DMS 273 treated with DMSO at 0.1 percent for 48 hours (cell line): ENCODE data around the gene KLHL12.
A peak's percentile ranks its signal among the peaks of the same experiment; 100 is the strongest.

Experiments used
- DNase-seq: peaks from one replicate; lab custom pipeline; 2025; lab: John Stamatoyannopoulos, UW

KLHL12 gene

GRCh38 chr1:202926581-202927491 lies at the start of gene KLHL12:
Gene KLHL12 (minus strand): TSS chr1:202927234. CDS start chr1:202925162, 2,072 bp downstream.
- DNase-seq = peak; percentile 93

DNA sequence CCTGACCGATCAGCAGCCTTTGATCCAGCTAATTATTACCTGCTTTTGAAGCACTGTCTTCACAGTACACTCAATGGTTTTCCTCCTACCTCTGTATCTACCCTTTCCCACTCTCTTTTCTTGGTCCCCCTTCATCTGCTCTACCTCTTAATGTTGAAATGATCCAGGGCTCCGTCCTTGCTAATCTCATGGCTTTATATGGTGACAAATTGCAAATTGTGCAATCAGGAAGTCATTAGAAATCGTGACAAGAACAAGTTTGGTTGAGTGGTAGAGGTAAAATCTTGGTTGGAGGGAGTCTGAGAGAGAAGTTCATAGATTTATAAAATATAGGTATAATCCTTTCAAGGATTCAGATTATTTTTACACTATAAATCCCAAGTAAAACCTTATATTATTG lies 49.6 kb upstream of the KLHL12 start:
- DNase-seq = no peak

DNA sequence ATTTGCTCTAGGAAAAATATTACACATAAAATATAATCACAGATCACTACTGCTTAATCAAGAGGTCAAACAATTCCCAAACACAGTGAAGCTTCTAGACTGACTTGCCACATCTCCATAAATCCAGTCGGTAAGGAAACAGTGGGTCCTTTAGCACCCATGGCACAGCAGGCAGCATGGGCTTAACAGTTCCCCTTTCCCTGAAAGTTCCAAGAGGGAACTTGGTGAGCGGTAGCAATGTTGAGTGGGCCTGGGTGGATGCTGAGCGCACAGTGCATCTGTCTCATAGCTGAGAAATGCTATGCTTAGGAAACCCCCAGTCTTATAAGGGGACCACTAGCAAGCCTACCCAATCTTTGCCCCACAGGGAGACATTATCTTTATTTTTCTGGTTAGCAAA lies 47.8 kb upstream of the KLHL12 start:
- DNase-seq = no peak

DNA sequence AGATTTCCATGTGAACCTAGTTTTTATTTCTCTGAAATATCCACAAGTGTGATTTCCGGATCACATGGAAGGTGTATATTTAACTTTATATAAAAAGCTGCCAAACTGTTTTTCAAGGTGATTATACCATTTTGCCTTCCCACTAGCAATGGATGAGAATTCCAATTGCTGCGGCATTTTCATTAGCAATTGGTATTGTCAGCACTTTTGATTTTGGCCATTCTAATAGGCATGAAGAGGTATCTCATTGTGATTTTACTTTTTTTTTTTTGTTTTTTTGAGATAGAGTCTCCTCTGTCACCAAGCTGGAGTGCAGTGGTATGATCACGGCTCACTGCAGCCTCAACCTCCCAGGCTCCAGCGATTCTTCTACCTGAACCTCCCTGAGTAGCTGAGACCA lies 45.0 kb upstream of the KLHL12 start:
- no peak for DNase-seq

DNA sequence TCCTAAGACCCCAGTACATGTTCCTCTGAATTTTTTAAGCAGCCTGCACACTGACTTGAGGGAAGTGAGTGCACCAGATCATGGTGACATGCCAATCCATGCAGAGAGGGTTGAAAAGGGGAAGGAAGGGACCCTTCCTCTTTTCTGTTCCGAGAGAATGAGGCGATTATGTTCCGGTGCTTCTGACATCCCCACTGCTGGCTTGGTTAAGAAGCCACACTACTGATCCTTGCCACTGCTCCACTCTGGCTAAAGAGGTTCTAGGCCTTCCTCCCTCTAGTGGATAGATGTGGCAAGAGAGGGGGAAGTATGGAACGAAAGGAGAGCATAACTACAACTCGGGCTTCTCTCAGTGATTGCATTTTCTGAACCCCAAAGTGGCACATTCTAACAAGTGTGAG lies 41.9 kb upstream of the KLHL12 start:
- no peak for DNase-seq

GRCh38 chr1:202968351-202968750 lies 41.3 kb upstream of the KLHL12 start:
- no peak for DNase-seq

- DNase-seq = no peak
Measured at GRCh38 chr1:202967684-202968281, 40.7 kb upstream of the KLHL12 start.

GRCh38 chr1:202966006-202966898 lies 39.2 kb upstream of the KLHL12 start:
- no peak for DNase-seq

DNA sequence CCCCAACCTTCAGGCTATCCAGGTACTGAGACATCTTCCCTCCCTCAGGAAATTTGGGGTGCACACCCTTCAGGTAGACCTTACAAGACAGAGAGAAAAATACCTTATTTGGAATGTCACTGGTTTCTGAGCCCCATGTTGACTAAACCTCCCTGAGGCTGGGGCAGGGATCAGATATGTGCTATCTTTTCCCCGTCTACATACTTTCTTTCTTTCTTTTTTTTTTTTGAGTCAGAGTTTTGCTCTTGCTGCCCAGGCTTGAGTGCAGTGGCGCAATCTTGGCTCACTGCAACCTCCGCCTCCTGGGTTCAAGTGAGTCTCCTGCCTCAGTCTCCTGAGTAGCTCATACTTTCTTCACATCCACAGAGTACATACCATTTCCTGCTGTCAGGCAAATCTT lies 38.4 kb upstream of the KLHL12 start:
- no peak for DNase-seq

DNA sequence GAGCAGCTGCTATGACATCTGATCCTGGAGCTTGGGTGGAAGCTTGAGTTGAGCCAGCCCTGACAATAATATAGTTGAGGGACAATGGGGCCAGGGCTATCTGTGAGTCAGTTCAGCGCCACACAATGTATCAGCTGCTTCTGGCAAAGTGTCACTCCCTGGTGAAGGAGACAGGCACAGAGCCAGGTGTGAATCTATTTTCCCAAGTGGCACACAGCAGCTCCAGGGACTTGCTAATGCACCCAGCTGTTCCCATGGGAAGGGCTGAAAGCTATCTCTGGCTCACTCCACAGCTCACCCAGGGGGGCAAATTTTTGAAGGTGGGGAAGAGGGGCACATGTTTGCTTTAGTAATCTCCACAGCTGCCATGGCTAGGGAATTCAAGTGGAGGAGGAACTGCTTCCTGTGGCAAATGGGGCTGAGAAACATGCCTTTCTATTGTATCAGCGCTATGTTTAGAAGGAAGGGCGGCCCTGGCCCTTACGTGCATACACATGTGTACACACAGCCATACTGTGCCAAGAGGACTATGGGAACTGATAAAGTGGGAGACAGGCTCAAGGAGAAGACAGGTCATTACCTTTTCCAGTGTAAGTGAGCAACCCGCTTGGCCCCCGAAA lies 37.9 kb upstream of the KLHL12 start:
- no peak for DNase-seq

- no peak for DNase-seq
Measured at GRCh38 chr1:202961220-202961880, 34.3 kb upstream of the KLHL12 start.

GRCh38 chr1:202959276-202959620 lies 32.2 kb upstream of the KLHL12 start:
- peak; percentile 42 for DNase-seq

GRCh38 chr1:202958544-202959275 lies 31.7 kb upstream of the KLHL12 start:
- no peak for DNase-seq

- peak; percentile 35 for DNase-seq
Measured at GRCh38 chr1:202957733-202958543, 30.9 kb upstream of the KLHL12 start, which contains the start of gene ADIPOR1. Gene ADIPOR1 (minus strand): TSS chr1:202958312. CDS start chr1:202951070, 7,242 bp downstream.

DNA sequence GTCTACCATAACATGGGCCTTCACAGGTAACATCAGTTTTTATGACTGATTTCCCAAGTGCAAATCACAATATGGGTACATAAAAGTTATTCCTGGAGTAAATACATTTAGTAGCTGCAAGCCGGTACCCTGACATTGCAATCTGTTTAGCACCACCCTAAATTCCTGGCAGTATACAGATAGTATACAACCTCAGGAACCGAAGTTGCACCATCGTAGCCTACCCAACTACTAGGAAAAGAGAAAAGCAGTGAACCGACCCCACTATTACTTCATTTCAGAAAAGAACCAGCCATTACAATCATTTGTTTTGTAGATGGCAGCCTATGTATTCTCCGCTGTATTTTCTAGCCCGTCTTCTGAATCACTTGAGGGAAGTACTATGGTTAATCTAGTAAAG lies 29.9 kb upstream of the KLHL12 start:
- no peak for DNase-seq

- DNase-seq = no peak
Measured at GRCh38 chr1:202954057-202954745, 27.2 kb upstream of the KLHL12 start.

GRCh38 chr1:202953392-202953791 lies 26.4 kb upstream of the KLHL12 start:
- DNase-seq = no peak

DNA sequence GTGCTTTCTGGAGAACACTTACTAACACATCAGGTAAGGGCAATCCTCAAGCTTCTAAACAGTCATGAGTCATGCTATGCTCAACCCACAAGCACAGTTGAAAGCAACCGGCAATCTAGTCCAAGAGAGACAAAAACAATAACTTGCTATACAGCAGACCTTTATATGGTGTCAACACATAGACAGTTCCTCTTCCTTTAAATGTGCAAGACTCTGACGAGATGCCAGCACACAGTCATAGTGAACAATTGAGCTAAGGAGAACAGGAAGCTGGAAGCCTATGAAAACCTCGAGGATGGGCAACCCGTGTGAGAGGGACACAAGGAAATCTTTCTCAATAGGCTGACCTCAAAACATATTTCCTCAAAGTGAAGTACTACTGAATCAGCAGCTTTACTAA lies 25.8 kb upstream of the KLHL12 start:
- DNase-seq = no peak

DNA sequence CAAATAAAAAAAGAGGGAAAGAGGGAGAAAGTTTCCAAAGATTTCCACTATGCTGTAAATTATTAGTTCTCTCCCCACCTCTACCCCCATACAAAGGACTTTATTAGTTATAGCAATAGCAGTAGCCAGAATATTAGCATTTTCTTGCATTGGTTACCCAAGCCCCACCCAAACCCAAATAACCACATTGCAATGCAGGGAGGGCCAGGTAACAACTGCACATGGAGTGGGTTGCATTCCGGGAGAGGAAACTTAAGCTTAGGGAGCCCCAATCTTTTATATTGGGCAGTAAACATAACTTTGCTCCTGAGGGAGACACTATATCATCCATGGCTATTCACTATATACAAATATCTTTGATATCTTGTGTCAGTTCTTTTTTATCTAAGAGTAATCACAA lies 25.1 kb upstream of the KLHL12 start:
- no peak for DNase-seq
